GM19455 (cell line): Measurements from ENCODE around the gene SLC22A25.
"Not testable (repeated sequence)": the region's sequence is repeated elsewhere in the genome, so short reads cannot be mapped to it uniquely, and the experiment has no call there.

Experiments
- ATAC-seq: cut with Tn5 transposase; IDR thresholded peaks from one replicate; pipeline ENCODE4 v1.9.1; 2021; ENCODE audit not compliant: unreplicated experiment

Gene SLC22A25

DNA sequence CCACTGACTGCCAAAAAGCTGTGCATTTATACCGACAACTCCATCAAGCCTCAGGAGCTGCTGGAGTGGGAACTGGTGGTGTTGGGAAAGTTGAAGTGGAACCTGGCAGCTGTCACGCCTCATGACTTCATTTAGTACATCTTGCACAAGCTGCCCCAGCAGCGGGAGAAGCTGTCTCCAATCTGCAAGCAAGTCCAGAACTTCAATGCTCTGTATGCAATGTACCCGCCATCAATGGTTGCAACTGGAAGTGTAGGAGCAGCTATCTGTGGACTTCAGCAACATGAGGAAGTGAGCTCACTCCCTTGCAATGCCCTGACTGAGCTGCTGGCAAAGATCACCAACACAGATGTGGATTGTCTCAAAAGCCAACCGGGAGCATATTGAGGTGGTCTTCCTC lies at the start of gene SLC22A25:
Gene SLC22A25 (minus strand): TSS at position 67 of the 400 bp plus-strand sequence. CDS start 13,947 bp downstream, outside the sequence.
- no peak for ATAC-seq

DNA sequence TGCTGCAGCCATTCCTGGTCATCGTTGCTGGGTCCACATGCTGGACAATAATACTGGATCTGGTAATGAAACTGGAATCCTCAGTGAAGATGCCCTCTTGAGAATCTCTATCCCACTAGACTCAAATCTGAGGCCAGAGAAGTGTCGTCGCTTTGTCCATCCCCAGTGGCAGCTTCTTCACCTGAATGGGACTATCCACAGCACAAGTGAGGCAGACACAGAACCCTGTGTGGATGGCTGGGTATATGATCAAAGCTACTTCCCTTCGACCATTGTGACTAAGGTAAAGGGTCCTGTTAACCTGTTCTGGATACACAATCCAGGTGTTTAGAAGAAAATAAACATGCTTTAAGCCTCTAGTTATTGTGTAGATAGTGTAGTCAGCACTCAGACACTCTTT lies 46.9 kb upstream of the SLC22A25 start:
- ATAC-seq: no peak

DNA sequence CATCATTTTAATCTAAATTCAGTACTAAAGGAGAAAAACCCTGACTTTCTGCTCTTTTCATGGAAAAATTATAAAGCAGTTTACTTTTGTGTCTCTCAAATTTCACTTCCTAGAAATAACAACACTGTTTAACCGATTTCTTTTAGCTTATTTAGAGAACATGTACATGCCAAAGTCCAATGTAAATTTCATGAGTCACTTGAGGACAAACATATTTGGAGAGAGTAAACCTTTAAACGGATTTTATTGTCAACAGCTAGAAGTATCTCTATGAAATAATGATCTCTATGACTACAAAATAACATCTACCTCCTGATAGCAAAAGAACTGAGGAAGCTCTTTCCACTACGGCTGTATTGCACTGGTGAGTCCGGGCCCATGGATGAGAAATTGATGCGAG lies 46.3 kb upstream of the SLC22A25 start:
- ATAC-seq: no peak

DNA sequence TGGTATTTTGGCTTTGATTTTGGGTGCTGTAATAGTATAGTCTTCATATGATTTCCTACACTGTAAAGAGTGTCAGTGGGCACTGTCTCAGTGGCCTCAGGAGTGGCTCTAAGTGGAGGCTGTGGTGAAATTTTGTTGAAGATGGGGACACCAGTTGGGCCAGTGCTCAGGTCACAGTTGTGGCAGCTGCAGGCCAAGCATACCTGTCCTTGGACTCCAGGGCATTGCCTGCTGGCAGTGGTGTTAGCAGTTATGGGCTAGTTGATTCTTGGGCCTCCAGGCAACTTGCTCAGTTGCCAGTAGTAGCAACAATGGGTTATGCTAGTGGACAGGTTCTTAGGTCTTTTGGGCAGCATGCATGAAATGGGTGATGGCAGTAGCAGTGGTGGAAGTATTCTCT lies 39.2 kb upstream of the SLC22A25 start:
- no peak for ATAC-seq

DNA sequence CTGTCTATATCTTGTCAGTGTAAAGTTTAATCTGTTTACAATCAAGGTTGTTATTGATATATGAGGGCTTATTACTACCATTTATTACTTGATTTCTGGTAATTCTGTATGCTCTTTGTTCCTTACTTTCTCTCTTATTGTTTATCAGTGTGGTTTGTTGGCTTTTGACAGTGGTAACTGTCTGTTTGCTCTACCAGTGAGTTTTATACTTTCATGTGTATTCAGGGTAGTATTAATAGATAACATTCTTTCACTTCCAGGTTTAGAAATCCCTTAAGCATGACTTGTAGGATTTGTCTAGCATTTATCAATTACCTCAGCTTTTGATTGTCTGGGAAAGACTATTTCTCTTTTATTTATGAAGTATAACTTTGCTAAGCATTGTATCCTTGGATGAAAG lies 37.5 kb upstream of the SLC22A25 start:
- no peak for ATAC-seq

DNA sequence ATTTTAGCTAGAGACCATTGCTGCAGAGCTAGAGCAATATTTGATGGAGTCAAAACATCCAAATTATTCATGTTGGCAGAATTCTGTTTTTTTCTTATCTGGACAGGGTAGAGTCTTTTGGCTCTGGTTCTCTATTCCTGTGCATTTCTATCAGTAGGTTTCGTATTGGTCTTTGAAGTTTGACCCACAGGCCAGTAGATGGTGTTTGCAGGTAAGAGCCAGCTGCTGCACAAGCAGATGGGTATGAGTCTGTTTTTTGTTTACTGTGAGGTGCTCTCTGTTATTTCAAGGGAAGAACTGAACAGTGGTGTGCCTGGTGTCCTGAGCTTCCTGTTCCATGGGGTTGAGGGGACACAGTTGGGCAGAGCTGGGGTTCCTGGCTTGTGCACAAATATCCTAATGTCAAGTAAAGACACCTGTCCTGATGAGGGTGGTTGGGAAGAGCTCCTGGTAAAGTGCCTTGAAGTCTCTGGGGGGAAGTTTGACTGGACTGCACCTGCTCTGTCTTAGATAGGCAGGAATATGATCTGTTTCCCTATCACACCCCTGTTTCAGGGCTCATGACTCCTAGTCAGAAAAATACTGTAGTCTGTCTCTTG lies 34.0 kb upstream of the SLC22A25 start:
- no peak for ATAC-seq

DNA sequence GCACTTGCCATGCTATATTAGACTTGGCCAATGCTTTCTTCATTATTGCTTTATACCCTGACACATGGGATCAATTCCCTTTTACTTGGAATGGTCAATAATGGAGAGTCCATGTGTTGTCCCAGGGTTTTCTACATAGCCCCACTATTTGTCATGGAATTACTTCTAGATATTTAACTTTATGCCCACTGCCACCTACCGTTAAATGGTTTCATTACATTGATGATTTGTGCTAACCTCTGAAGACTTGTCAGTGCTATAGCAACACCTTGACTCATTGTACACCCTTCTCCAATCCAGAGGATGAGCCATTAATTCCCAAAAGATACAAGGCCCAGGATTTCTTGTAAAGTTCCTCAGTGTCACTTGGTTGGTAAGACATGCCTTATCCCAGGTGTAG lies 31.4 kb upstream of the SLC22A25 start:
- no peak for ATAC-seq

DNA sequence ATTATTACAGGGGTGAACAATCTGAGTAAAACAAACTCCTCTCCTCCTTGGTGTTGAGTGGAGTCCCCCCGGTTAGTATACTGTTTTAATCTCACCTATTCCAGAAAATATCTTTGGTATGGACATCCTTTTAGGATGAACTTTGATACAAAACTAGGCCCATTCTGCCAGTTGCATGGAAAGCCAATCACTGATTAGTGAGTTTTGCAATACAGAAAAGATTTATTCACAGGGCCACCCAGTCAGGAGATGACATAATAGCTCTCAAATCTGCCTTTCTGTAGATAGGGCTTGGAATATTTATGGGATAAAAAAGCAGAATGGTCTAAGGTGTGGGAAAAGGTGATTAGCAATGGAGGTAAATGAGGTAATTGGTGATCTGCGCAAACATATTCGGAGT lies 30.3 kb upstream of the SLC22A25 start:
- ATAC-seq: no peak

DNA sequence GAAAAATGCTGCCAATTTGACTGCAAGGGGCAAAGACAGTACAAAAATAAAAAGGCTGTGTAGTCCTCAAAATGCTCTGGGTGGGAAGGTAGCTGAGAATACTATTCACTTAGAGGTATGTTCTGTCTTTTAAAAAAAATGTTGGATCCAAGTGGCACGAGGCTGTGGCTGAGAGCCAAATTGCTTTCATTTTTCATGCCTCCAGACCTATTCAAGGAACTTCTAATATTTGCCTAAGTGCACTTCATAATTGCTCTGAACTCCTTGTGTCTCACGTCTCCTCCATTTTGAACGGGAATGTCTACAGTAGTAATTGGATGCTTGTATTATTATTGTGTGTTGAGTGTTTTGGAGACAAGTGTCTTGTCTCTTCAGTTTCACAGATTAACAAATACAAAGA lies 19.1 kb upstream of the SLC22A25 start:
- ATAC-seq: no peak

DNA sequence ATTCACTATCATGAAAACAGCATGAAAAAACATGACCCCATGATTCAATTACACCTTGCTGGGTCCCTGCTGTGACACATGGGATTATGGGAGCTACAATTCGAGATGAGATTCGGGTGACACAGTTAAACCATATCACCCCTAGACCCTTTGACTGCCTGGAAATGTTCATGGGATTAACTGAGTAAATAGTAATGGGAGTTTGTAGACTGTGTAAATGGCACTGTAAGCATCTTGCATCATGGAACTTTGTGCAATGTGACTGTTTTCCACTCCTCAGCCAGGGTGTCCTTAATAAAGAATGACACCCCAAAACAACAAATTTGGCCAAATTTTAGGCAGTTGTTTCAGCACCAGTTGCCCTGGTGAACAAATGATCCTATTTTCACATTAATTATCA lies 7.9 kb upstream of the SLC22A25 start:
- ATAC-seq: no peak

DNA sequence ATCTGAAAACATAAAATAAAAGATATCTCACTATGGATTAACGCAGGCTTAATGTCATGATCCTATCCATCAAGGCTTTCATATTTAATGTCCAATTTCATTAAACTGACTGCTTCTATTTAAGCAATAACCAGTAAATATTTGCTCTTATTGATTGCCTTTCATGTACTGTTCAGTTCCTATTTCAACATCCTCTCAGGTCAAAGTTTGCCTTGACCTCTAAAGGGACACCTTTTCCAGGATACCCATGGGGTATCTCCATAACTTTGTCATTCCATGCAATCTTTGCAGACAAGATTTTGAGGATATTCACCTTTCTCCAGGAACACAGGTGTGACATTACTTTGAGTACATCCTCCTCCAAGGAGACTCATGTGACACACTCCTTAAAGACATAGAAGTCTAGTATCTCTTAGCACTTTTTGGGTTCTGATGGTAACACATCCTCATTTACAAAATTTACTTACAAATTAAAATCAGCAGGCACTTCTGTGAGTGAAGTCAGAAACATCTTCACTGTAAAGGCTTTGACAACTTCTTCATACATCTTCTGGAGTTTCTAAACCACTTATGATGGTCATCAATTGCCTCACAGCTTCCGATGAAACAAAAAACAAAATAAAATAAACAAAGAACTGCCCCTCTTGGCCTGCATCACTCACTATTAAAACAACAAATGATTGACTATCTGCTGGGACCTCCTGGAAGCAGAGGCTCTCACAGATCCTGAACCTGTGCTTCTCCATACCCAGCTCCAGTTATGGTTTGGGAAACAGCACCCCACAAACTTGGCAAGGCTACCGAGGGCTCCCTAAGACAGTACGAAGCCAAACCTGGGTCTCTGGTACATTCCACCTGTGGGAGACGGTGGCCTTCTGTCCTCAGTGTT lies 7.0 kb upstream of the SLC22A25 start:
- ATAC-seq: no peak

DNA sequence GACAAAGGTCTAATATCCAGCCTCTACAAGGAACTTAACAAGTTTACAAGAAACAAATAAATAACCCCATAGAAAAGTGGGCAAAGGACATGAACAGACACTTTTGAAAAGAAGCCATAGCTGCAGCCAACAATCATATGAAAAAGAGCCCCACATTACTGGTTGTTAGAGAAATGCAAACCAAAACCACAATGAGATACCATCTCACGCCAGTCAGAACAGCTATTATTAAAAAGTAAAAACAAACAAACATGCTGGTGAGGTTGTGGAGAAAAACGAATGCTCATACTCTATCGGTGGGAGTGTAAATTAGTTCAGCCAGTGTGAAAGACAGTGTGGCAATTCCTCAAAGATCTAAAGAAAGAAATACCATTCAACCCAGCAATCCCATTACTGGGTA lies 5.6 kb upstream of the SLC22A25 start:
- no peak for ATAC-seq

DNA sequence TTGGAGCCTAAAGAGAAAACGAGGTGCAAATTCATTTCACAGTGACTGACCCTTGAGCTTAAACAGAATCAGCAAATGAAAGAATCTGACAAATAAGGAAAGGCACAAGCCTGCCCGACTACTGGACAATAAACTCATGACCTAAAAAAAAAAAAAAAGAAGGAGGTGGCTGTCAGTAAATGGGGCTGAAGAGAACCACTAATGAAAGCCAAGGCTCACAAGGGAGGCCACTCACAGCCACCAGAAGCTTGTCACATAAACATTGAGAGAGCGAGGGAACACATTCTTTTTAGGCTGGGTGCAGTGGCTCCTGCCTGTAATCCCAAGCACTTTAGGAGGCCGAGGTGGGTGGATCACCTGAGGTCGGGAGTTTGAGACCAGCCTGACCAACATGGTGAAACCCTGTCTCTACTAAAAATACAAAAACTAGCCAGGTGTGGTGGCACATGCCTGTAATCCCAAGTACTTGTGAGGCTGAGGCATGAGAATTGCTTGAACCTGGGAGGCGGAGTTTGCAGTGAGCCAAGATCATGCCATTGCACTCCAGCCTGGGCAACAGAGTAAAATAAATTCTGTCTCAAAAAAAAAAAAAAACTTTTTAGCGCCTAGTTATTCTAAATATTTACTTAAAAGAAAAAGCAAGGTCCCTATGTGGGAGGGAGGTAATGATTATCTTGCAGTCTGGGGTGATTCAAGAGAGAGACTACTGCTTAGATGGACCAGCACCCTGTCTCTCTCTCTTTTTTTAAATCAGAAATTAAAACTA lies 4.0 kb upstream of the SLC22A25 start:
- not testable (repeated sequence) for ATAC-seq

DNA sequence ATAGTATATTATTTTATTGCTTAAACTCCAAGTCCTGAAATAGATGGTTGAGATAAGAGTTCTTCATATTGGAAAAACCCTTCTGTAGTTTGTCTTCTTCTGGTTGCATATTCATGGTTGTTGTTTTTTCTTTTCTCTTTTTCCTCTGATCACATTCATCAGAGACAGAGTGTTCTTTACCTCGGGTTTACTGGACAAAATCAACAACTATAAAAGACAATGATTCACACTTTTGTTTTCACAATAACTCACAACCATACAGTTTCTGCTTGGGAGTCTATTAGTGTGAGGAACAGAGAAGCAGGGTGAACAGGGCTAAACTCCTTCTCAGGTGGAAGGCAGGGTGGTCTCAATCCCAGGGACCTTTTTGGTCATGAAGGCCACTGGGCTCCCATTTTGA lies 2.6 kb upstream of the SLC22A25 start:
- ATAC-seq: no peak

DNA sequence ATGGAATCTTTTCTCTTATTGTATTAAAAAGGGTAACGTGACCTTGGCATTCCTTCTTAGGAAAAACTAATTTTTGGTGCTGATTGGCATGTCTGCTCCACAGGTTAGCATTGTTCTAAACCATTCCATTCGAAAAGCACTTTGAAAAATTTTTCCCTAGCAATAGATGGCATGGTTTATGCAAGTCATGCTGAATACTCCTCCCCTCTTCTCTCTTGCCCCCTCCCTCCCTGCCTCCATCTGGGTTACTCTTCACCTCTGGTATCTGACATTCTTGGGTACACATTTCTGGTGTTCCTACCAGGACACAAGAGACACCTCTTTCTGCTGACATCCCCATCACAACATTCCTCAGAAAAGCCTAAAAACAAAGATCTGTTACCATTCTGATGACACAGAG lies 1.5 kb upstream of the SLC22A25 start:
- no peak for ATAC-seq

DNA sequence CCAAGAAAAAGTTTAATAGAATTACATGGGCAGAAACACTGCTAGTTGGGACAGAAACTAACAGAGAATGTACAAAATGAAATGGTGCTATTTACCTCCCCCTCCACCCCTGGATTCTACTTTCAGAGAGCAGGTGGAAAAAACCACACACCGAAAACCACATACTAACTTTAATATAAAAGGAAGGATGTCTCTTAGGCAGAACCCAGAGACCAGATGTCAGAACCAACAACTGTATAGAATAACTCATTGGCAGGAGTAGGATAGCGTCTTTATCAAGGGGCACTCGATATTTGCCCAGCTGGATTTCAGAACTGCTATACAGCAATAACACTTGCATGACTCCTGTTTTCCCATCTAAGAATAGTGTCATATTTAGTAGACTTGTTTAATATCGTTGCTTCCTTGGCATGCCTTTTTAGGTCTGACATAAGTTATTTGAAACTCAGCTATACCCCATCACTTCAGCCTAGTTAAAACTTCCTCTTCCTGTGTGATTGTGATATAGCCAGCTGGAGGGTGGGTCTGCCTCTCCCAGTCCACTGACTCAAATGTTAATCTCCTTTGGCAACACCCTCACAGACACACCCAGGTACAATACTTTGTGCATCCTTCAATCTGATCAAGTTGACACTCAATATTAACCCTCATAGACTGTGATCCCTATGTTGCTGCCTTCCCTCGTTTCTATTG lies 1.2 kb downstream of the SLC22A25 start:
- no peak for ATAC-seq

DNA sequence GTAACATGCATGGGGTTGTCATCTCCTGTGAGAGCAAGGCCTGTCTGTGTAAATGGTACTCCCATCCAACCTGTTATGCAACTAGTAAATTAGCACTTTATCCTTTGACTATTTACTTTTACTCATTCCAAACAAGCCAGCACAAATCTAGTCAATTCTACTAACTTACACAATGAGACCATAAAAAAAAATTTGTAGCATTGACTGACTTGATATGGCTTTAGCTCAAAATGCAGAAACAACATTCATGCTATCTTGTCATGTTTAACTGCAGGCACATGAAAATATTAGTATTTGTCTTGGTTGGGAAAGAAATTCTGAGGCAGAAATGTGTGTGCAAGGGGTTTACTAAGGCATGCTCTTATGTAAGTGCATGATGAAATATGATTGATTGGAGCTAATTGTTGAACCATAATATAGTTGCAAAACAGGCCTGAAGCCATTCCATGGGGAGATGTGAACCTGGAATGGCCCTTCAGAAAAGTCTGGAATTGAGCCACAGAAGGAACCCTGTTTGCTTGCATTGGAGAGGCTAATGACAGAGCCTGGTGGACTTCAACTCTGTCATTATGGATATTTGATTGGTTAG lies 2.5 kb downstream of the SLC22A25 start:
- ATAC-seq: no peak

DNA sequence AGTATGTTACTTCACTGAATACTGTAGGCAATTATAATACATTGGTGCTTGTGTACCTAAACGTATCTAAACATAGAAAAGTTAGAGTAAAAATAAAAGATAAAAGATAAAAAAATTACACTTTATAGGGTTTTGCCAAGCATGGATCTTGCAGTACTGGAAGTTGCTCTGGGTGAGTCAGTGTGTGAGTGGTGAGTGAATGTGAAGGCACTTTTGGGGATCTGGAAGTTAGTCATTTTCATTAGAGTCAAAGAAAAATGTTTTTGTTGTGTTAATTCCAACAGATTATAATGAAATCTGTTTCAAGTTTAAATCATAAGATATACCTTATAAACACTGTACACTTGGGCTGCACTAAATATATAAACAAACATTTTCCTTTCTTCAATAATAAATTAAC lies 3.3 kb downstream of the SLC22A25 start:
- no peak for ATAC-seq

DNA sequence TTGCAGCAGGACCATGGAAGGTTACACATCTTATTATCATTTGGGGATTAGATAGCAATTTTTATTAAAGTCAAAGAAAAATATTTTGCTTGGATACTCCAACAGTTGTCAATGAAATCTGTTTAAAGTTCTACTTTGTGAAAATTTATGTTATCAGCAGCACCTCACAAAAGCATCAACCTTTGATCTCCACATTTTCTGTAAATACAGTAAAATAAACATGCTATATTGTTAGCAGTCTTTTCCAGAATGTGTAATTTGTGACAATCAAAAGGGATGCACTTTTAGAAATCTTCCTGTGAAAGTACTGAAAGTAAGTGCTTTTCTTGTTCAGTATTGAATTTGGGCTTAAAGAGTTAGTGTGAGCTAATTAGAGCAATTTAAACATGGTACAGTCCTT lies 4.1 kb downstream of the SLC22A25 start:
- ATAC-seq: no peak

DNA sequence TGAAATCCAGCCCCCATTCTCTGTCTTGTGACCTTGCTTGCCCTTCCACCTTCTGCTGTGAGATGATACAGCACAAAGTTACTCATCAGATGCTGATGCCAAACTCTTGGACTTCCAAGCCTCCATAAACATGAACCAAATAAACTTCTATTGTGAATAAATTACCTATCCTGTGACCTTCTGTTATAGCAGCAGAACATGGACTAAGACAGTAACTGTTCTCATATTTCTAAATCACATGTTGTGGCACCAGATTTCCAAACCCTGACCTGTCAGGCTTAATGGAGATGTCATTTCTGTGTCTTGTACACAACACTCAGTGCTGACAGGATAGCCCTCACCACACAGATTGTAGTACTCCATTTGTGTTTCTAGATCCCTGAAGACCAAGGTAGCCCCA lies 6.0 kb downstream of the SLC22A25 start:
- ATAC-seq: no peak
